Stimulated activated CD4-positive, alpha-beta T cell treated with anti-CD3 and anti-CD28 coated beads, Interleukin-2, amount 100 ng/mL, for 24 hours (primary cell): ENCODE measurements around the gene DIRAS1.
"Not testable (repeated sequence)": the region's sequence is repeated elsewhere in the genome, so short reads cannot be mapped to it uniquely, and the experiment has no call there.

Experiments used
- DNase-seq, 2 donors: peaks; one replicate each; pipeline ENCODE4 v3.0.0-alpha.2; 2020

Gene DIRAS1

DNA sequence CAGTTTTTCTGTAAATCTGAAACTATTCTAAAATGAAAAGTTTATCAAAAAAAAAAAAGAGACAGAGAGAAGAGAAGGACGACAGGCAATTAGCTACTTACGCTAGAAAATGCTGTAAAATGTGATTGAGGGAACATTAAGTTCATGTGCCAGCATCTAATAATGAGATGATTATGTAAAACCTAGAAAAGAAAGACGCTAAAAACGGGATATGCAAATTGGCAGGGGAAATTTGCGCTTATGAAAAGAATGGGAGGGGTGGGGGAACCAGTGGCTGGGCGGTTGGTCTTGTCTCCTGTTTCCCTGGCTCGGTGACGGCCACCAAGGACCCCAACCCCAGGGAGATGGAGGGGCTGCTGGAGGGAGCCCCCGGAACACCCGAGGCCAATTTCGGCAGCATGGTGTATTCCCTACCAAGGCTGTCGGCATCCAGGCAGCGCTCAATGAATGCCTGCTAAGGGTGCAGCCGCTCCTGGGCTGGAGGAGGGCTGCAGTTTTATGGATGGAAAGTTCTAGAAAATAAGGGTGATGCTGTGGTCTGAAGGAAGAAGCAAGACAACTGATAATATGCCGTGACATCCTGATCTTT, 52.9 kb downstream of the DIRAS1 start:
- DNase-seq, result no peak

DNA sequence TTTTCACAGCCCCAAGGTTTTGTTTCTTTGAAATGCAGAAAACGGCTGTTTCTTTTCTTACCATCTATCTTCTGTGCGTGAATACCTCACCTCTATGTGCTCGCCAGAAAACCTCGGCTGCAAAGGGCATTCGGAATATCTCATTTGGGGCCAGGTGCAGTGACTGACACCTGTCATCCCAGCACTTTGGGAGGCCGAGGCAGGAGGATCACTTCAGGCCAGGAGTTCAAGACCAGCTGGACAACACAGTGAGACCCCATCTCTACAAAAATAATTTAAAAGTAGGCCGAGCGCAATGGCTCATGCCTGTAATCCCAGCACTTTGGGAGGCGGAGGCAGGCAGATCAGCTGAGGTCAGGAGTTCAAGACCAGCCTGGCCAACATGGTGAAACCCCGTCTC, 53.8 kb downstream of the DIRAS1 start:
- not testable (repeated sequence) for DNase-seq

DNA sequence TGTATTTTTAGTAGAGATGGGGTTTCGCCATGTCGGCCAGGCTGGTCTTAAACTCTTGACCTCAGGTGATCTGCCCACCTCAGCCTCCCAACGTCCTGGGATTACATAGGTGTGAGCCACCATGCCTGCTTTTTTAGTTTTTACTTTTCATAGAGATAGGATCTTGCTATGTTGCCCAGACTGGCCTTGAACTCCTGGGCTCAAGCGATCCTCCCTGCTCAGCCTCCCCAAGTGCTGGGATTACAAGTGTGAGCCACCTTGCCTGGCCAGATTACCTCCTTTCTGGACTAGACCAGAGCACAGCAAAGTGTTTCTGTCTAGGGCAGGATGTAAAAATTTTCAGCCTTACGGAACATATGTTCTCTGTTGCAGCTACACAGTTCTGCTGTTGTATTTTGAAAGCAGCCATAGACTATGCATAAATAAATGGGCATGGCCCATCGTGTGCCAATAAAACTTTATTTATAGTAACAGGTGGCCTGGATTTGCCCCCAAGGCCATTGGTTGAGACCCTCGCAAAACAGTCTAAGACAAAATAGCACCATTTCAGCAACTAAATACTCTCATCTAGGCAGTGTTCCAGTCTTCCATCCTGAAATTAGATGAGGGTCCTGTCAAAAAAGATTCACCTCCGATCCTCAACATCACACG, 54.7 kb downstream of the DIRAS1 start:
- DNase-seq, result no peak

DNA sequence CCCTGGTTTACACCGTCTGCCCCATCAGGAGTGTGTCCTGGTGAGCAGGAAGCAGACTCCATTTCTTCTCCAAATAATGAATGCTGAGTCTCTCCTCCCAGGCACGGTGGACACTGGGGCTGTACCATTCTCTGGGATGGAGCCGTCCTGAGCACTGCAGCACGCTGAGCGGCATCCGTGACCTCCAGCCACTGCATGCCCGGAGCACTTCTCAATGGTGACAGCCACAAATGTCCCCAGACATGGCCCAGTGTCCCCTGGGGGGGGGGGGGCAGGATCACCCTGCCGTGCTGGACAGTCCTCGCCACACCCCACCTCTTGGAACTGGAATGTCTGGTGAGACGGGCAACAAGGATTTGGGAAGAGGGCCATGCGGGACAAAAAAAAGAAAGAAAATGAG, 56.1 kb downstream of the DIRAS1 start:
- DNase-seq, result no peak
